HG03439 (cell line): Measurements from ENCODE around the gene RBP3.
"Not testable (repeated sequence)": the region's sequence is repeated elsewhere in the genome, so short reads cannot be mapped to it uniquely, and the experiment has no call there.

Source experiments
- ATAC-seq: cut with Tn5 transposase; IDR thresholded peaks from one replicate; pipeline ENCODE4 v1.9.1; 2021; ENCODE audit warnings: mild to moderate bottlenecking, moderate library complexity; ENCODE audit not compliant: unreplicated experiment

RBP3 gene

GRCh38 chr10:47370015-47370767 is 22.0 kb downstream of the RBP3 start:
- no peak for ATAC-seq

DNA sequence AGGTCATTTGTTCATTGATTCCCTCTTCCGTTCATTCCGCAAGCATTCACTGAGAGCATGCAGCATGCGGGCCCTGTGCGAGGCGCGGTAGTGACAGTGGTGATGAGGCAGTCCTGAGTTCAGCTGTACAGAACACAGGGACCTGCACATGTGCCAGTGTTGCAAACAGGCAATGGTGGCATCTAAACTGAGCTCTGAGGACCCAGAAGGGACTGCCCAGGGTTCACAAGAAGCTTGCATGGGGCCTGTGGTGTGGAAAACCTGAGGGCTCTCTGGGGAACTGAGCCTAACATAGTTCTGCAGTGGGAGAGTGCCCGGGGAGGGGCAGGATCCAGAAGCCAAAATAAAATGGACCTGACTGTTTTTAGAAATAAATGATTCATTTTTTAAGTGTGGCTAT is 22.7 kb downstream of the RBP3 start:
- no peak for ATAC-seq

GRCh38 chr10:47371629-47372485 is 23.7 kb downstream of the RBP3 start:
- no peak for ATAC-seq

- no peak for ATAC-seq
Observed at GRCh38 chr10:47372726-47373125, 24.6 kb downstream of the RBP3 start.

DNA sequence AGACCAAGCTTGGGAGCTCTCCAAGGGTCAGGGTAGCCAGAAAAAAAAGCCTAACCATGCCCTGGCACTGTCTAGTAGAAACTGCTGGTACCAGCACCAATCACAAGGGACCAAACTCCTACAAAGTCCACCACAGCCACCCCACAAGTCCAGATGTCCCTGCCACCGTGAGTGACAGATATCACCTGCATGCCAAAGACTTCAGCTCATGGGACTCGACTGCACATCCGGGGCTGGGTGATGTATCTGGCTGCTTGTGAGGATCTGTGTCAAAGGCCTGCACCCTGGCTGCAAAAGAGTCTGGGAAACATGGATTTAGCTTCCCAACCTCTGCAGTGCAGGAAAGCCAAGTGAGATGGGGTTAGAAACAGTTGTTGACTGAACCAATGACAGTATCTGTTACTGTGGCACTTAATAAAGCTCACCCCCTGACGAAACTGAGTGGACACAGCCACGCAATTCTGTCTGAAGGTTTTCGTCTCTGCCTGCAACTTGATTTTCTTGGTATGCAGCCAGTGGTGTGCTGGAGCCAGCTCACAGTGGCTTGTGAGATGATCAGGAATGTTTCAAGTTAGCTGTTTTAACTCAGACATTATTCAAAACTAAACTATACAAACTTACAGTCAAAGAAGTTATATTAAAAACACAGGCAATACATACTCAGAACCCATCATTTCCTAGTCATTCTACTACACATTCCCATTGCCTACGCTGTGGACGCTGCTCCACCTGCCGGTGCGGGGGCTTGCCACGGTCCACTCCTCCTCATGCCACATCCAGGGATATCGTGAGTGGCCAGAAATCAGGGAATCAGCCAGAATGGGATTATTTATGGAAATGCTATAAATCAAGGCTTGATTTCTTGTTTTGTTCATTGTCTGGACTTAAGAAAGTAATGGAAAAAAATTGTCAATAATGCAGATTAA is 26.7 kb downstream of the RBP3 start:
- no peak for ATAC-seq

GRCh38 chr10:47376522-47377220 is 28.5 kb downstream of the RBP3 start:
- no peak for ATAC-seq

GRCh38 chr10:47378183-47378510 is 30.0 kb downstream of the RBP3 start:
- ATAC-seq, result no peak

GRCh38 chr10:47378606-47379444 is 30.7 kb downstream of the RBP3 start:
- no peak for ATAC-seq

DNA sequence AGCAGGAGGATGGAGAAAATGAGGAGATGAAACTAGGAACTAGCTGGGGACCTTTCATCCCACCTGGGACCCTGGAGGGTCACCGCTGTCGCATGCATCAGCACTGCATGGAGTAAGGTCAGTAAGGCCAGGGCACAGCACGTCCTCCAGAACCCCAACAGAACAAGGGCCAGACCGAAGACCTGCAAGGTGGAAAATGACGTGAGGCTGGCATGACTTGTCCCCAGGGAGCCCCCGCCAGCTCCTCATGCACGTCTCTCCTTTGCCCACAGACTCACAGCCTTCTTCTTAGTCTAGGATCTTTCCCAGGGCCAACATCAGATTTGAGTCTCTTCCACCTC is 31.3 kb downstream of the RBP3 start:
- ATAC-seq, result no peak

DNA sequence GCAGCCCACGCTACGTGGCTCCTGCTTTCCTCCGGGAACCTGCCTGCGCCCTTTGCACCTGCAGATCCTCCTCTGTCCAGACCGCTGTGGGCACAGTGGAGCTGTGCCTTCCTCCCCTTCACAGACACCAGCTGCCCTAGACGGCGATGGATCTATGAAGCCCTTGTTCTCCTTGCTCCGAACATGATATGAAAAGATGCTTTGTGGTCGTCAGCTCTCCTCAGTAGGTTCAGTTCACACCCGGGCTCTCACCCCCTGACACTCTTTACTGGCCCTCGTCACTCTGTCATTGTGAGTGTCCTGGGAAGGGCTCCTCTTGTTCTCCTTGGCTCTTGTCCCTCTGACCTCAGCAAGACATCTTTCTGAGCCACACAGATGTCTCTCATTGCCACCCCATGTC is 31.7 kb downstream of the RBP3 start:
- ATAC-seq, result no peak

DNA sequence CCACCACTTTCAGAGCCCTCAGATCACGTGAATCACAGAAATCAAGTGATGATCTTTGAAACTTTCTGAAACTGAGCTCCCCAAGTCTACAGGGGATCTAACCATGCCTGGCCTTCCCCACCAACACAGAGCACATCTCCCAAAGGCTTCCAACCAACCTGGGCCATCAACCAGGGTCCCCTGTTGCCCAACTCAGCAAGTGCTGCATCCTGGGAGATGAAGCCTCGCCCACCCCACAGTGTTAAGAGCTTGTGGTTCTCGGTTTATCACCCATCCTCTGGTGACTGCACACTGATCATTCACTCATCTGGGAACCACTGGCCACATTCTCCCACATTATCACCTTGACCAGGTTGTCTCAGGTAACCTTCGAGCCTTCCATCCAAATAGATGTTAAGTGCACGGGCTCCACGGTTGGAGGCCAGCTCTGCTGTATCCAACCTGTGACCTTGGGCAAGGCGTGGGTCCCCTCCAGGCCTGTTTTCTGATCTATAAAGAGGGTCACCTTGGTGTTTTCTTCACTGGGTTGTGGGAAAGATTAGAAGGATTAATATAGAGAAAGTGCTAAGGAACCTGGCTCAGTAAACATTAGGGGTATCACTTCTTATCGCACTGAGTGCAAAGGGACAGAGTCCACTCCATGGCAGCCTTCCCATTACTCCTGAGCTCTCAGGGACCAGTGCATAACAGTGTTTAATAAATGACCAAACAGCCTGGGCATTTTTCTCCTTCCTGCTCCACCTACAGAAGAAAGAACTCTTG is 32.4 kb downstream of the RBP3 start:
- no peak for ATAC-seq

DNA sequence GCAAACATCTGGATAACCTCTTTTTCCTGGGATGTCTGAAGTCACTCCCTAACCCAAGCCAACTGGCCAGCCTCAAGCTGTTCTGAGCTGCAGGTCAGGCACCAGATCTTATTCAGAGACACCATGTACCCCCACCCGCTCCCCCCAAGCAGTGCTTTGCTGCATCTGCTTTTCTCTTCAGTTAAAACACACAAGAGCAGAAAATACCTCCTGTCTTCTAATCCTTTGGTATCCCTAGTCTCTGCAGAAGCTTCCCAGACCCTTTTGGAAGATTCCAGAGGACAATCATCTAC is 32.9 kb downstream of the RBP3 start:
- ATAC-seq, result no peak

DNA sequence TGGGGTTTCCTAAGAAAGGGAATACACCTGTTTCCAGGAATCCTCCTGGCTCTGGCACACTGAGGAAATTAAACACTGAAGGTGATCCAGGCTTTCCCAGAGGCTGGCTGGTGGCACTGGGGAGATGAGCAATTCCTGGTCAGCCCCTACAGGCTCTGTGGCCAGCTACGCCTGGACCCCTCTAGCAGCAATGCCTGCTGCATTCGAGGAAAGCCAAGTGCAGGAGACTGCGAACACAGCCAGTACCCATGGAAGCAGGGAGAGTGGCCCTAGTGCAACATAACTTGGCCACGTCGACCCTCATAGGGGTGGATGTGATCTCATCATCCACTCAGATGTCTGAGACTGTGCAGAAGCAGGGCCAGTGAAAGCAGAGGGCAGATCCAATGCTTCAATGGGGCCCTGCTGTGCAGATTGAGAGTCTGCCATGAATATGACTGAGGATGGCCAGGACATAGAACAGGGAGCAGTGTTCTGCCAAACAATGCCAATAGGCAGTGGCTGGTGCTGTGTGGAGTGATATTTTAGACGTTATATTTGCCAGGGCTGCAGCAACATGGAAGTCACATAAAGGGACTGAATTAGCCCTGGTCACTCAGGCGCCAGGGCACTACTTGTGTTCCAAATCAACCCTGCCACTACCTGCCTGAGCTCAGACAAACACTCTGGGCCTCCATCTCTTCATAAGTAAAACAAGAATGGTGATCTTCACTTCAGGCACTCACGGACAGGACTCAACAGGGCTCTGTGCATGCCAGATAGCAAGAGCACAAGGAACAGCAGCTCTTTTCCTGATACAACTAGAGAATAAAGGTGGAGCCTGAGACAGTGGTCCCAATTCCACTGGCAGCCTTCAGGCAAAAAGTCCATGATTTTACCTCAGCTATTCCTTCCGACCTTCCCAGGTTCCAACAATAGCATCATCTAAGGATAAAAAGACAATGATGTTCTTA is 33.5 kb downstream of the RBP3 start:
- ATAC-seq, result no peak

GRCh38 chr10:47383261-47384147 is 35.3 kb downstream of the RBP3 start:
- no peak for ATAC-seq

- ATAC-seq, result peak; percentile 93
Observed at GRCh38 chr10:47384148-47384921, 36.2 kb downstream of the RBP3 start, which contains the start of gene ZNF488. Gene ZNF488, minus strand, starts transcription at chr10:47384293. Its CDS starts 15,464 bp downstream, at chr10:47368829.

- ATAC-seq, result not testable (repeated sequence)
Observed at GRCh38 chr10:47386104-47386503, 37.9 kb downstream of the RBP3 start.
